ENCODE results near the gene ADRA2B. TPM values are rescaled to one million over a fixed set of nuclear protein-coding genes. Genes with fewer than 3 reads are reported as not detected.
"Not testable (repeated sequence)": the region's sequence is repeated elsewhere in the genome, so short reads cannot be mapped to it uniquely, and the experiment has no call there.

The ADRA2B gene
- polyA plus RNA-seq, 2 of the 4 experiments (the other 2 are of a cell fraction): 0.03 to 0.05 TPM

DNA sequence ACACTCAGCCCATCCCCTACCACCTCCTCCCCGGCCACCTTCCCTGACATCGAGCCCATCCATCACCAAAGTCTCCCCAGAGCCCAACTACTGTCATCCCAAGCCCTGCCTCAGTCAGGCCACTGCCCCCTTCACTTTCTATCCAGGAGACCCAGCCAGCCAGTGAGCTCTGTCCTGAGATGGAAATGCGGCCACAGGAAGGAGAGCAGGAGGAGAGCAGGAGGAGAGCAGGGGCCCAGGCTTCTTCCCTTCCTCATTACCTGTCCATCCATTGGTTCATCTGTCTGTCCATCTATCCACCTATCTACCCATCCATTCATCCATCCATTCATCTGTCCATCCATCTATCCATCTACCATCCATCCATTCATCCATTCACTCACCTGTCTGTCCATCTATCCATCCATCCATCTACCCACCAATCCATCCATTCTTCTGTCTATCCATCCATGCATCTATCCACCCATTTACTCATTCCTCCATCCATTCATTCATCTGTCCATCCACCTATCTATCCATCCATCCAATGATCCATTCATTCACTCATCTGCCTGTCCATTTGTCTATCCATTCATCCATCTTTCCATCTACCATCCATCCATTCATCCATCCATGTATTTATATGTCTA is 52.2 kb downstream of the ADRA2B start:
- TF ChIP-seq ZFP36 (IDR thresholded peaks at IDR 0.05; ENCODE audit: borderline replicate concordance, partially characterized antibody): peak; percentile 6
- not testable (repeated sequence) for H3K27ac ChIP-seq; DNase-seq (ENCODE audit: low read depth in 1 of 2, low spot score in 1 of 2); ATAC-seq; H3K4me2 ChIP-seq; H3K9me3 ChIP-seq; FAIRE-seq; H3K4me3 ChIP-seq
- ChIA-PET POLR2A (interaction anchor here (0.9 kb wide), 1 partner anchor 1582 kb away, joined by 5 read pairs; the partner anchor contains the start of gene COX5B), CTCF (interaction anchor here (1.0 to 1.2 kb wide), 2 partner anchors 41 to 54 kb away, joined by 3 to 6 read pairs; no protein-coding TSS in a partner anchor)
- 97% methylated on average over 2 of the region's 3 CpGs for WGBS (ENCODE audit: missing lambda C conversion rate)
- H3K4me1 ChIP-seq: peaks cover 26% of the 10 kb centered on the region

GRCh38 chr2:96063116-96063899 is 53.1 kb downstream of the ADRA2B start:
- ChIA-PET CTCF (interaction anchor here (1.0 to 1.2 kb wide), 2 partner anchors 41 to 55 kb away, joined by 3 to 6 read pairs; no protein-coding TSS in a partner anchor), POLR2A (interaction anchor here (0.9 kb wide), 1 partner anchor 1583 kb away, joined by 5 read pairs; the partner anchor contains the start of gene COX5B)
- H3K4me1 ChIP-seq: peaks cover 22% of the 10 kb centered on the region
- peak overlapping the region; percentile 69 for H3K4me2 ChIP-seq
- DNase-seq (ENCODE audit: low read depth in 1 of 2, low spot score in 1 of 2): peak; percentile 3 to 70
- not testable (repeated sequence) for H3K9me3 ChIP-seq, FAIRE-seq, H3K4me3 ChIP-seq
- peak; percentile 78 to 85 for ATAC-seq
- peak overlapping the region; percentile 5 to 61; a peak in 4 of 6 replicates for H3K27ac ChIP-seq
- peak; percentile 56 for TF ChIP-seq CTCF (IDR thresholded peaks at IDR 0.05)
- peak; percentile 67 to 76 for TF ChIP-seq RAD21 (conservative IDR thresholded peaks at IDR 0.05 in 1 of 2, IDR thresholded peaks at IDR 0.05 in 1 of 2)
- TF ChIP-seq SMC3 (IDR thresholded peaks at IDR 0.05): peak; percentile 68
- WGBS (ENCODE audit: missing lambda C conversion rate): 43% methylated on average over 10 of the region's 12 CpGs

Other genes starting within 250 kb of the ADRA2B start
- 9.9 and 11.5 TPM in 2 replicates for gene ANKRD36C, start 124.7 kb downstream of the ADRA2B start, polyA plus RNA-seq (2011; rRNA removed)
- 2.2 to 3.1 TPM (median 2.5 TPM) in 3 replicates for gene ANKRD36C, start 124.7 kb downstream of the ADRA2B start, polyA plus RNA-seq (2017; fragmentation: RNase III; extraction: RNeasy Plus Mini Kit Qiagen cat#74134 plus additional on column Dnase treatment)
- not detected in 2 replicates for gene GPAT2, start 81.7 kb downstream of the ADRA2B start, polyA plus RNA-seq (2011; rRNA removed)
- not detected in 3 replicates for gene GPAT2, start 81.7 kb downstream of the ADRA2B start, polyA plus RNA-seq (2017; fragmentation: RNase III; extraction: RNeasy Plus Mini Kit Qiagen cat#74134 plus additional on column Dnase treatment)
- not detected in 2 replicates for gene ASTL, start 21.9 kb upstream of the ADRA2B start, polyA plus RNA-seq (2011; rRNA removed)
- not detected in 3 replicates for gene ASTL, start 21.9 kb upstream of the ADRA2B start, polyA plus RNA-seq (2017; fragmentation: RNase III; extraction: RNeasy Plus Mini Kit Qiagen cat#74134 plus additional on column Dnase treatment)
- 0.27 and 0.45 TPM in 2 replicates for gene DUSP2, start 28.9 kb upstream of the ADRA2B start, polyA plus RNA-seq (2011; rRNA removed)
- 0.22 to 0.26 TPM (median 0.22 TPM) in 3 replicates for gene DUSP2, start 28.9 kb upstream of the ADRA2B start, polyA plus RNA-seq (2017; fragmentation: RNase III; extraction: RNeasy Plus Mini Kit Qiagen cat#74134 plus additional on column Dnase treatment)
- gene STARD7, start 92.3 kb upstream of the ADRA2B start, polyA plus RNA-seq (2011; rRNA removed): 119 and 136 TPM in 2 replicates
- 97.1 to 101 TPM (median 99.7 TPM) in 3 replicates for gene STARD7, start 92.3 kb upstream of the ADRA2B start, polyA plus RNA-seq (2017; fragmentation: RNase III; extraction: RNeasy Plus Mini Kit Qiagen cat#74134 plus additional on column Dnase treatment)
- 38.7 and 45.3 TPM in 2 replicates for gene TMEM127, start 149.4 kb upstream of the ADRA2B start, polyA plus RNA-seq (2011; rRNA removed)
- 28.8 to 31.9 TPM (median 31.4 TPM) in 3 replicates for gene TMEM127, start 149.4 kb upstream of the ADRA2B start, polyA plus RNA-seq (2017; fragmentation: RNase III; extraction: RNeasy Plus Mini Kit Qiagen cat#74134 plus additional on column Dnase treatment)
- 99.7 and 123 TPM in 2 replicates for gene CIAO1, start 149.7 kb upstream of the ADRA2B start, polyA plus RNA-seq (2011; rRNA removed)
- gene CIAO1, start 149.7 kb upstream of the ADRA2B start, polyA plus RNA-seq (2017; fragmentation: RNase III; extraction: RNeasy Plus Mini Kit Qiagen cat#74134 plus additional on column Dnase treatment): 83.2 to 88.4 TPM (median 87.6 TPM) in 3 replicates
- gene SNRNP200, start 189.0 kb upstream of the ADRA2B start, polyA plus RNA-seq (2011; rRNA removed): 202 and 315 TPM in 2 replicates
- 118 to 128 TPM (median 124 TPM) in 3 replicates for gene SNRNP200, start 189.0 kb upstream of the ADRA2B start, polyA plus RNA-seq (2017; fragmentation: RNase III; extraction: RNeasy Plus Mini Kit Qiagen cat#74134 plus additional on column Dnase treatment)
- gene ITPRIPL1, start 208.7 kb upstream of the ADRA2B start, polyA plus RNA-seq (2011; rRNA removed): not detected in 2 replicates
- not detected in 3 replicates for gene ITPRIPL1, start 208.7 kb upstream of the ADRA2B start, polyA plus RNA-seq (2017; fragmentation: RNase III; extraction: RNeasy Plus Mini Kit Qiagen cat#74134 plus additional on column Dnase treatment)
- gene NCAPH, start 219.2 kb upstream of the ADRA2B start, polyA plus RNA-seq (2011; rRNA removed): 41.5 and 53.3 TPM in 2 replicates
- 43.0 to 47.1 TPM (median 45.4 TPM) in 3 replicates for gene NCAPH, start 219.2 kb upstream of the ADRA2B start, polyA plus RNA-seq (2017; fragmentation: RNase III; extraction: RNeasy Plus Mini Kit Qiagen cat#74134 plus additional on column Dnase treatment)